ENCODE measurements around the gene MEIS3.
"Not testable (repeated sequence)": the region's sequence is repeated elsewhere in the genome, so short reads cannot be mapped to it uniquely, and the experiment has no call there.

The MEIS3 gene

DNA sequence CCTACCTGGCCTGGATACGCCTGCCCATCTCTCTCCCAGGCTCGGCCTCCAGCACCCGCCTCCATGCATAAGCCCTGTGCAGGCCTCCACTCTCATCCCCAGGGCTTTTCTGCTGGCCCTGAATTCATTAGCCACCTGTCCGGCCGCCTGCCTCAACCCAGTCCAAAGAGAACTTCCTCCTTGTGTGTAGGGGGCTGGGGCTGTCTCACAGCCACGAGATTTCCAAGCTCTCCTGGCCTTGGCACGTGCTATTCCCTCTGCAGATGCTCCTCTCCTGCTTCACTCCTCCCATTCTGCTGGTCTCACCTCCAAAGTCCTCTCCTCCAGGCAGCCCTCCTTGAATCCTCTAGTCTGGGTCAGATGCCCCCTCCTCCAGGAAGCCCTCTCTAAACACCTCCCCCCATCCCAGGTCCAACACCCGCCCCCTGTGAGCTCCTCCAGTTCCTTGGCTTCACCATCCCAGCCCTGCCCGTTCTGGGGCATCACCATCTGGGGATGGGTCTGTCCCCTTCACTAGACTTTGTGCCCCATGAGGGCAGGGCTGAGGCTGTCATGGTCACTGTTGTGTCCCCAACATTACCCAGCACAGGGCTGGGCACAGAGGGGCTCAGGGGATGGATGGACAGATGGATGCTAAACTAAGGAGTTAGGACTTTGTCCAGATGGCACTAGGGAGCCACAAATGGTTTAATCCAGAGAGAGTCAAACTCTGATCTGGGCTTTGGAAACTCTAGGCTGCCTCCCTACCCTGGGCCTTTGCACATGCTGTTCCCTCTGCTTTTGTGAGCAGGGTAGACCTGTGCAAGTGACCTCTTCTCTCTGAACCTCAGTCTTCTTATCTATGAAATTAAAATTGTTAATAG lies 14.8 kb downstream of the MEIS3 start:
- no peaks in the 10 kb centered on the region for H3K4me1 ChIP-seq (ENCODE audit: control insufficient read depth, insufficient read depth, low read length, unreplicated experiment)
- H3K4me3 ChIP-seq (ENCODE audit: low read depth, low read length): no peak overlapping the region
- H3K36me3 ChIP-seq (ENCODE audit: insufficient read depth, low read length): no peaks in the 10 kb centered on the region
- H3K79me2 ChIP-seq (ENCODE audit: control insufficient read depth, insufficient read depth, low read length, unreplicated experiment): no peaks in the 10 kb centered on the region
- no peak overlapping the region for H2AFZ ChIP-seq (ENCODE audit: low read length, unreplicated experiment)
- no peaks in the 10 kb centered on the region for H3K27me3 ChIP-seq (ENCODE audit: insufficient read depth, low read length)
- no peak overlapping the region for H3K27ac ChIP-seq (ENCODE audit: low read depth, low read length)

DNA sequence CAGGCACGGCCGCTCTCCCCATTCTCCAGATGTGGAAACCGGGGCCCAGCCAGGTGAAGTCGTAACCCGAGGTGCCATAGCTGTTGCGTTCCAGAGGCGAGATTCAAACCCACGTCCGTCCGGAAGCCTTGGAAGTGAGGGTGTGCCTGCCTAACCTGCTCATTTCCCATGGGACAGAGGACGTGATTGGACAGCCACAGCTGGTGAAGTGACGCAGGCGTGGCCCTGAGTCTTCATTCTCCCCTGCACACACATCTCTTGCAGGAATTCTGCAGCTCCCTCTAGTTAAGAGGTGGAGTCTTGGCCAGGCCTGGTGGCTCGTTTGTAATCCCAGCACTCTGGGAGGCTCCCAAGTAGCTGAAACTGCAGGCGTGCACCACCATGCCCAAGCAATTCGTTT lies 16.8 kb downstream of the MEIS3 start:
- H3K27me3 ChIP-seq (ENCODE audit: insufficient read depth, low read length): no peaks in the 10 kb centered on the region

DNA sequence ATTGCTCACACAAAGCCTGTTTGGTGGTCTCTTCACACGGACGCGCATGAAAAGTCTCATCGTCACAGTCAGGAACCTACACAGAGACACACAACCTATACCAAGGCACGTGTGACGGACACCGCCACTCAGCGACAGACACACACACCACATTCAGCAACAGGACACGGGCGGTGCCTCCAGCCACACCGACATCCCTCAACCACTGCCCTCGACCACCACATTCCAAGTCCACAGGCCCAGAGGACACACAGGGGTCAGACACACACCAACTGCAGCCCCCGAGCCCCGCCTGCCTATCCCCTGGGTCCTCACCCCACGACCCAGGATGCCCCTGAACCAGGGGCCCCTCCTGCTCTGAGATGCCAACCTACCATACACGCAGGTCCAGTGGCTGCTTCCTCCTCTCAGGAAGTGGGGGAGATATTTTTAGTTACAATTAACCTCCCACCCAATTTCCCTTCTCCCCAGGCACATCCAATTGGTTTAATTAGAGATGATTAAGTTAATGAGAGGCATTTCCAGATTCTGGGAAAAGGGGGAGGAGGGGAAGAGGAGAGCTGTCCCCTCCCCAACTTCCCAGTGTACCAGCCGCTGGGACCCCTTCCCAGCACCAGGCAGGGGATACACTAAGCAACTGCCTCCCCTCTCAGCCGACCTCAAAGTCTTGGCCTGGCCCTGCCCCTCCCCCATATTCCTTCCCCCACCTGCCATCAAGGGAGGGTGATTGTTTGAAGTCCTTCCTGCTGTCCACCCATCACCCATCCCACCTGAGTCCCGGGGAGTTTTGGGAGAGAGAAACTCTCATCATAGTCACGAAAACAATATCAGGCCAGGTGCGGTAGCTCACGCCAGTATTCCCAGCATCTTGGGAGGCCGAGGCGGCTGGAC lies 20.4 kb downstream of the MEIS3 start:
- Histone ChIP-seq H3K27me3 (ENCODE audit: insufficient read depth, low read length) (no peaks in the 10 kb centered on the region), H3K36me3 (ENCODE audit: insufficient read depth, low read length) (no peaks in the 10 kb centered on the region), H2AFZ (ENCODE audit: low read length, unreplicated experiment) (no peak overlapping the region), H3K79me2 (ENCODE audit: control insufficient read depth, insufficient read depth, low read length, unreplicated experiment) (no peaks in the 10 kb centered on the region), H3K27ac (ENCODE audit: low read depth, low read length) (no peak overlapping the region), H3K4me3 (ENCODE audit: low read depth, low read length) (no peak overlapping the region), H3K4me1 (ENCODE audit: control insufficient read depth, insufficient read depth, low read length, unreplicated experiment) (no peaks in the 10 kb centered on the region)

More for the DNA sequence above, 16.8 kb downstream of the MEIS3 start:
- no peak overlapping the region for H3K27ac ChIP-seq (ENCODE audit: low read depth, low read length)
- no peak overlapping the region for H2AFZ ChIP-seq (ENCODE audit: low read length, unreplicated experiment)
- H3K4me3 ChIP-seq (ENCODE audit: low read depth, low read length): no peak overlapping the region
- no peaks in the 10 kb centered on the region for H3K79me2 ChIP-seq (ENCODE audit: control insufficient read depth, insufficient read depth, low read length, unreplicated experiment)
- H3K36me3 ChIP-seq (ENCODE audit: insufficient read depth, low read length): no peaks in the 10 kb centered on the region
- no peaks in the 10 kb centered on the region for H3K4me1 ChIP-seq (ENCODE audit: control insufficient read depth, insufficient read depth, low read length, unreplicated experiment)

DNA sequence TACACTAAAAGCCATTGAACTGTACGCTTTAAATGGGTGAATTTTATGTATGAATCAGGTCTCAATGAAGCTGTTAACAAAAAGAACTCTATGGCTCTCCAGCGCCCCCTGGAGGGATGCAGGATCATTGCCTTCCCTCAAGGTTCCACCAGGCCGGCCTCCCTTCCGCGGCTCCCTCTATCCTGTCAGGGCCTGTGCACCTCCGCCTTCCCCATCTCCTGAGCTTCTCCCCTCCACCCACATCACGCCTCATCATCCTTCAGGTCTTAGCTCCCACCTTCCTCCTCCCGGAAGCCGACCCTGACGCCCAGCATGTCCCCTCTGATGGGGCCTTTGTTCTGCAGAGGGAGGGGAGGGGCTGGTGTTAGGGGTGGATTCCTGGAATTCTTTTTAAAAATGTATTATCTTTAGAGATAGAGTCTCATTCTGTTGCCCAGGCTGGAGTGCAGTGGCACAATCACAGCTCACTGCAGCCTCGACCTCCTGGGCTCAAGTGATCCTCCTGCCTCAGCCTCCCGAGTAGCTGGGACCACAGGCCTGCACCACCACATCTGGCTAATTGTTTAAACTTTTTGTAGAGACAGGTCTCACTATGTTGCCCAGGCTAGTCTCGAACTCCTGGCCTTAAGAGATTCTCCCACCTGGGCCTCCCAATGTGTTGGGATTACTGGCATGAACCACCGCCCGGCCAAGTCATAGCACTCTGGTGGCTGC lies 27.7 kb downstream of the MEIS3 start:
- H2AFZ ChIP-seq (ENCODE audit: low read length, unreplicated experiment): no peak overlapping the region
- no peaks in the 10 kb centered on the region for H3K36me3 ChIP-seq (ENCODE audit: insufficient read depth, low read length)
- H3K27me3 ChIP-seq (ENCODE audit: insufficient read depth, low read length): no peaks in the 10 kb centered on the region
- no peak overlapping the region for H3K4me3 ChIP-seq (ENCODE audit: low read depth, low read length)
- no peaks in the 10 kb centered on the region for H3K4me1 ChIP-seq (ENCODE audit: control insufficient read depth, insufficient read depth, low read length, unreplicated experiment)
- no peak overlapping the region for H3K27ac ChIP-seq (ENCODE audit: low read depth, low read length)
- H3K79me2 ChIP-seq (ENCODE audit: control insufficient read depth, insufficient read depth, low read length, unreplicated experiment): no peaks in the 10 kb centered on the region

DNA sequence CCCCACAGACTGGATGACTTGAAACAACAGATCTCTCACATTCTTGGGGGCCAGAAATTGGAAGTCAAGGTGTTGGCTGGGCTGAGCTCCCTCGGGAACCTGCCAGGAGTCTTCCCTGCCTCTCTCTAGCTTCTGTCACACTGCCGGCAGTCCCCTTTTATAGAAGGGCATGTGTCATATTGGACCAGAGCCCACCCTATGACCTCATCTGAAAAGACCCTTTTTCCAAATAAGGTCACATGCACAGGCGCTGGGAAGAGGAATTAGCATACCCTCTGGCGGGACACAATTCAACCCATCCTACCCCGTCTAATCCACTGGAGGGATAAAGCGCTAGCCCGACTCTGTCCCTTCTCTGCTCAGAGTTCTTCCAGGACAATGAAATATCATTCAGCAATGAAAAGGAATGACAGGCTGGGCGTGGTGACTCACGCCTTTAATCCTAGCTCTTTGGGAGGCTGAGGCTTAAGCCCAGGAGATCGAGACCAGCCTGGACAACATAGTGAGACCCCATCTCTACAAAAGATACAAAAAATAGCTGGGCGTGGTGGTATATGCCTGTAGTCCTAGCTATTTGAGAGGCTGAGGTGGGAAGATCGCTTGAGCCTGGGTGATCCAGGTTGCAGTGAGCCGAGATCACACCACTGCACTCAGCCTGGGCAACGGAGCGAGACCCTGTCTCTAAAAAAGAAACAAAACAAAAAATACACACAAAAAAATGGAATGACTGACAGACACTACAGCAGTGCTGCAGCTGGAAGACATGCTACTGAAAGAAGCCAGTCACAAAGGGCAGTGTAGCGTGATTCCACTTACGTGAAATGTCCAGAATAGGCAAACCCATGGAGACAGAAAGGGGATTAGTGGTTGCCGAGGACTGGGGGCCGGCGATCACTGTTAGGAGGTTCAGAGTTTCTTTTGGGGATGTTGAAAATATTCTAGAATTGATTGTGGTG lies 28.5 kb downstream of the MEIS3 start:
- no peak overlapping the region for H3K4me3 ChIP-seq (ENCODE audit: low read depth, low read length)
- H3K27me3 ChIP-seq (ENCODE audit: insufficient read depth, low read length): no peaks in the 10 kb centered on the region
- no peaks in the 10 kb centered on the region for H3K36me3 ChIP-seq (ENCODE audit: insufficient read depth, low read length)
- no peaks in the 10 kb centered on the region for H3K79me2 ChIP-seq (ENCODE audit: control insufficient read depth, insufficient read depth, low read length, unreplicated experiment)
- no peak overlapping the region for H2AFZ ChIP-seq (ENCODE audit: low read length, unreplicated experiment)
- H3K4me1 ChIP-seq (ENCODE audit: control insufficient read depth, insufficient read depth, low read length, unreplicated experiment): no peaks in the 10 kb centered on the region
- no peak overlapping the region for H3K27ac ChIP-seq (ENCODE audit: low read depth, low read length)

DNA sequence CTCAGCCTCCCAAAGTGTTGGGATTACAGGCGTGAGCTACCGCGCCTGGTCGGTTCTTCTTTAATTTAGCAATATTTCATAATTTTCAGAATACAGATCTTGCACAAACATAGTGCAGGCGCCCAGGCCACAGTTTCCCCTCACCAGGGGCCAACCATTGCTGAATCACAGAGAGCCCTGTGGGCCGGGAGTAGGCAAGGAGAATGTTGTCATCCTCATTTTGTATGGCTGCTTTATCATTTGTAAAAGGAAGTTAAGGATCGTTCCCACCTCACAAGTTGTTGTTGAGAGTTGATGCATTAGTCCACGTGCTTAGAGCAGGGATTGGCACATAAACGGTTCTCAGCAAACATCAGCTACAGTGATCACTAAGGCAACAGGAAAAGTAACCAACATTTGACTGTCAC lies 30.2 kb downstream of the MEIS3 start:
- H3K36me3 ChIP-seq (ENCODE audit: insufficient read depth, low read length): no peaks in the 10 kb centered on the region
- H2AFZ ChIP-seq (ENCODE audit: low read length, unreplicated experiment): no peak overlapping the region
- no peak overlapping the region for H3K27ac ChIP-seq (ENCODE audit: low read depth, low read length)
- no peaks in the 10 kb centered on the region for H3K27me3 ChIP-seq (ENCODE audit: insufficient read depth, low read length)
- H3K79me2 ChIP-seq (ENCODE audit: control insufficient read depth, insufficient read depth, low read length, unreplicated experiment): no peaks in the 10 kb centered on the region
- no peaks in the 10 kb centered on the region for H3K4me1 ChIP-seq (ENCODE audit: control insufficient read depth, insufficient read depth, low read length, unreplicated experiment)
- H3K4me3 ChIP-seq (ENCODE audit: low read depth, low read length): no peak overlapping the region

DNA sequence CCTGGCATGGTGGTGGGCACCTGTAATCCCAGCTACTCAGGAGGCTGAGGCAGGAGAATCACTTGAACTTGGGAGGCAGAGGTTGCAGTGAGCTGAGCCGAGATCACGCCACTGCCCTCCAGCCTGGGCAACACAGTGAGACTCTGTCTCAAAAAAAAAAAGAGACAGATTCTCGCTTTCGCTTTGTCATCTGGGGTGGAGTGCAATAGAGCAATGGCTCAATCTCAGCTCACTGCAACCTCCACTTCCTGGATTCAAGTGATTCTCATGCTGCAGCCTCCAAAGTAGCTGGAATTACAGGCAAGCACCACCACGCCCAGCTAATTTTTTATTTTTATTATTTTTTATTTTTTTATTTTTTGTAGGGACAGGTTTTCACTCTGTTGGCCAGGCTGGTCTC lies 30.6 kb downstream of the MEIS3 start:
- not testable (repeated sequence) for H3K4me3 ChIP-seq (ENCODE audit: low read depth, low read length); H2AFZ ChIP-seq (ENCODE audit: low read length, unreplicated experiment); H3K4me1 ChIP-seq (ENCODE audit: control insufficient read depth, insufficient read depth, low read length, unreplicated experiment); H3K27ac ChIP-seq (ENCODE audit: low read depth, low read length); H3K79me2 ChIP-seq (ENCODE audit: control insufficient read depth, insufficient read depth, low read length, unreplicated experiment); H3K36me3 ChIP-seq (ENCODE audit: insufficient read depth, low read length); H3K27me3 ChIP-seq (ENCODE audit: insufficient read depth, low read length)

DNA sequence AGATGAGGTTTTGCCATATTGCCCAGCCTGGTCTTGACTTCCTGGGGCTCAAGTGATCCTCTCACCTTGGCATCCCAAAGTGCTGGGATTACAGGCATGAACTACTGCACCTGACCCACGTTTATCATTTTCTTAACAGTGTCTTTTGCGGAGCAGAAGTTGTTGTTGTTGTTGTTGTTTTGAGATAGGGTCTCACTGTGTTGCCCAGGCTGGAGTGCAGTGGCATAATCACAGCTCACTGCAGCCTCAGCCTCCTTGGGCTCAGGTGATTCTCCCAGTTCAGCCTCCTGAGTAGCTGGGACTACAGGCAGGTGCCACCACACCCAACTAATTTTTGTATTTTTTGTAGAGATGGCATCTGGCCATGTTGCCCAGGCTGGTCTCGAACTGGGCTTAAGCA lies 31.7 kb downstream of the MEIS3 start:
- H3K4me1 ChIP-seq (ENCODE audit: control insufficient read depth, insufficient read depth, low read length, unreplicated experiment): not testable (repeated sequence)

DNA sequence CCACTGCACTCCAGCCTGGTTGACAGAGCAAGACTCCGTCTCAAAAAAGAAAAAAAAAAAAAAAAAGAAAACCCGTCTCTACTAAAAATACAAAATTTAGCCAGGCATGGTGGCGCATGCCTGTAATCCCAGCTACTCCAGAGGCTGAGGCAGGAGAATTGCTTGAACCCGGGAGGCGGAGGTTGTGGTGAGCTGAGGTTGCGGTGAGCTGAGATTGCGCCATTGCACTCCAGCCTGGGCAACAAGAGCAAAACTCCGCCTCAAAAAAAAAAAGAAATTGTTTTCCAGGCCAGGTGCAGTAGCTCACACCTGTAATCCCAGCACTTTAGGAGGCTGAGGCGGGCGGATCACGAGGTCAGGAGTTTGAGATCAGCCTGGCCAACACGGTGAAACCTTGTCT lies 32.7 kb downstream of the MEIS3 start:
- not testable (repeated sequence) for H3K27ac ChIP-seq (ENCODE audit: low read depth, low read length); H3K4me1 ChIP-seq (ENCODE audit: control insufficient read depth, insufficient read depth, low read length, unreplicated experiment); H3K4me3 ChIP-seq (ENCODE audit: low read depth, low read length); H2AFZ ChIP-seq (ENCODE audit: low read length, unreplicated experiment); H3K36me3 ChIP-seq (ENCODE audit: insufficient read depth, low read length); H3K79me2 ChIP-seq (ENCODE audit: control insufficient read depth, insufficient read depth, low read length, unreplicated experiment); H3K27me3 ChIP-seq (ENCODE audit: insufficient read depth, low read length)

More for the DNA sequence above, 31.7 kb downstream of the MEIS3 start:
- not testable (repeated sequence) for H3K79me2 ChIP-seq (ENCODE audit: control insufficient read depth, insufficient read depth, low read length, unreplicated experiment); H3K36me3 ChIP-seq (ENCODE audit: insufficient read depth, low read length); H3K27me3 ChIP-seq (ENCODE audit: insufficient read depth, low read length); H3K27ac ChIP-seq (ENCODE audit: low read depth, low read length); H3K4me3 ChIP-seq (ENCODE audit: low read depth, low read length); H2AFZ ChIP-seq (ENCODE audit: low read length, unreplicated experiment)

DNA sequence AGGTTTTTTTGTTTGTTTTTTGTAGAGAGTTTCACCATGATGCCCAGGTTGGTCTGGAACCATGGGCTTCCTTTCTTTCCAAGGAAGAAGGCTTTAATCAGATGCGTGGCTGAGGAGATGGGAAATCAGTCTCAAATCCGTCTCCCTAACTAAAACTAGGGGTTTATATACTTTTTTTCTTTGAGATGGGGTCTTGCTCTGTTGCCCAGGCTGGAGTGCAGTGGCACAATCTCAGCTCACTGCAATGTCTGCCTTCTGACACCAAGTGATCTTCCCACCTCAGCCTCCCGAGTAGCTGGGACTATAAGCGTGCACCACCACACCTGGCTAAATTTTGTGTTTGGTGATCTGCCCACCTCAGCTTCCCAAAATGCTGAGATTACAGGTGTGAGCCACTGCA lies 34.8 kb downstream of the MEIS3 start:
- H3K79me2 ChIP-seq (ENCODE audit: control insufficient read depth, insufficient read depth, low read length, unreplicated experiment); H3K36me3 ChIP-seq (ENCODE audit: insufficient read depth, low read length): not testable (repeated sequence)

More for the DNA sequence above, 34.8 kb downstream of the MEIS3 start:
- H3K4me1 ChIP-seq (ENCODE audit: control insufficient read depth, insufficient read depth, low read length, unreplicated experiment); H3K4me3 ChIP-seq (ENCODE audit: low read depth, low read length); H2AFZ ChIP-seq (ENCODE audit: low read length, unreplicated experiment); H3K27ac ChIP-seq (ENCODE audit: low read depth, low read length); H3K27me3 ChIP-seq (ENCODE audit: insufficient read depth, low read length): not testable (repeated sequence)
